Measurements from ENCODE around the gene MAVS. TPM values are rescaled to one million over a fixed set of nuclear protein-coding genes. Genes with fewer than 3 reads are reported as not detected.
"Not testable (repeated sequence)": the region's sequence is repeated elsewhere in the genome, so short reads cannot be mapped to it uniquely, and the experiment has no call there.

Gene MAVS
- total RNA-seq, 1 experiment from 2014 or later: 19.3 TPM

GRCh38 chr20:3847429-3847940 lies 851 bp downstream of the MAVS start:
- DNase-seq (ENCODE audit: low read depth): no peak

GRCh38 chr20:3848565-3848964 lies 1.9 kb downstream of the MAVS start:
- no peak for DNase-seq (ENCODE audit: low read depth)

GRCh38 chr20:3854462-3854871 lies 7.8 kb downstream of the MAVS start:
- no peak for DNase-seq (ENCODE audit: low read depth)

- DNase-seq (ENCODE audit: low read depth): no peak
Observed at GRCh38 chr20:3857405-3857804, 10.8 kb downstream of the MAVS start.

GRCh38 chr20:3858689-3859088 lies 12.1 kb downstream of the MAVS start:
- no peak for DNase-seq (ENCODE audit: low read depth)

GRCh38 chr20:3861191-3861590 lies 14.6 kb downstream of the MAVS start:
- no peak for DNase-seq (ENCODE audit: low read depth)

- no peak for DNase-seq (ENCODE audit: low read depth)
Observed at GRCh38 chr20:3862333-3862732, 15.7 kb downstream of the MAVS start.

GRCh38 chr20:3863317-3863716 lies 16.7 kb downstream of the MAVS start:
- no peak for DNase-seq (ENCODE audit: low read depth)

GRCh38 chr20:3864518-3864917 lies 17.9 kb downstream of the MAVS start:
- DNase-seq (ENCODE audit: low read depth): no peak

GRCh38 chr20:3865152-3865886 lies 18.7 kb downstream of the MAVS start:
- DNase-seq (ENCODE audit: low read depth): no peak

- DNase-seq (ENCODE audit: low read depth): no peak
Observed at GRCh38 chr20:3865887-3866407, 19.3 kb downstream of the MAVS start.

GRCh38 chr20:3866464-3866863 lies 19.8 kb downstream of the MAVS start:
- no peak for DNase-seq (ENCODE audit: low read depth)

GRCh38 chr20:3867802-3868201 lies 21.2 kb downstream of the MAVS start:
- DNase-seq (ENCODE audit: low read depth): no peak

GRCh38 chr20:3869839-3870634 lies 23.4 kb downstream of the MAVS start:
- no peak for DNase-seq (ENCODE audit: low read depth)

GRCh38 chr20:3871550-3872265 lies 25.1 kb downstream of the MAVS start:
- DNase-seq (ENCODE audit: low read depth): peak; percentile 59

- DNase-seq (ENCODE audit: low read depth): no peak
Observed at GRCh38 chr20:3873507-3873906, 26.9 kb downstream of the MAVS start.

- peak; percentile 28 for DNase-seq (ENCODE audit: low read depth)
Observed at GRCh38 chr20:3874194-3874844, 27.7 kb downstream of the MAVS start.

- no peak for DNase-seq (ENCODE audit: low read depth)
Observed at GRCh38 chr20:3875378-3875974, 28.8 kb downstream of the MAVS start.

- DNase-seq (ENCODE audit: low read depth): no peak
Observed at GRCh38 chr20:3876000-3876399, 29.4 kb downstream of the MAVS start.

GRCh38 chr20:3876676-3877075 lies 30.0 kb downstream of the MAVS start:
- DNase-seq (ENCODE audit: low read depth): no peak

GRCh38 chr20:3878921-3879274 lies 32.3 kb downstream of the MAVS start:
- DNase-seq (ENCODE audit: low read depth): not testable (repeated sequence)
